Stomach smooth muscle (tissue), 2 donors: ENCODE measurements around the gene ERC1.

Experiments
- H3K27ac ChIP-seq: one replicate; pipeline ENCODE4 v1.7.0; 2013; ENCODE audit warnings: mild to moderate bottlenecking, low read length, inconsistent platforms
- H3K27me3 ChIP-seq, 2 donors: one replicate each; pipeline ENCODE4 v1.7.0; 2013; ENCODE audit warnings: low read length in 2 of 2; ENCODE audit not compliant: insufficient read depth in 2 of 2, control insufficient read depth in 1 of 2
- H3K36me3 ChIP-seq, 2 donors: one replicate each; pipeline ENCODE4 v1.7.0; 2013; ENCODE audit warnings: low read length in 2 of 2; ENCODE audit not compliant: control insufficient read depth in 2 of 2, insufficient read depth in 2 of 2
- H3K4me1 ChIP-seq: one replicate; pipeline ENCODE4 v1.7.0; 2013; ENCODE audit warnings: low read length; ENCODE audit not compliant: control insufficient read depth, insufficient read depth
- H3K4me3 ChIP-seq, 2 donors: one replicate each; pipeline ENCODE4 v1.7.0; 2013; ENCODE audit warnings: low read length in 2 of 2
- H3K9ac ChIP-seq, 2 donors: one replicate each; pipeline ENCODE4 v1.7.0; 2013; ENCODE audit warnings: low read length in 2 of 2, mild to moderate bottlenecking in 1 of 2
- H3K9me3 ChIP-seq, 2 donors: one replicate each; pipeline ENCODE4 v1.7.0; 2013; ENCODE audit warnings: low read length in 2 of 2; ENCODE audit not compliant: control insufficient read depth in 2 of 2
- donor health status: healthy.
- donor health status: Pancreatic carcinoma.

The ERC1 gene

GRCh38 chr12:1459339-1459738 is 468.3 kb downstream of the ERC1 start:
- Histone ChIP-seq H3K36me3 (no peaks in the 10 kb centered on the region), H3K4me1 (no peaks in the 10 kb centered on the region), H3K27me3 (no peaks in the 10 kb centered on the region)

GRCh38 chr12:1463073-1463905 is 472.3 kb downstream of the ERC1 start:
- Histone ChIP-seq H3K27ac (no peak overlapping the region), H3K36me3 (peaks cover 0 to 5% of the 10 kb centered on the region in 2 donors), H3K9ac (no peak overlapping the region)

More at GRCh38 chr12:1459339-1459738, 468.3 kb downstream of the ERC1 start:
- Histone ChIP-seq H3K27ac (no peak overlapping the region), H3K9ac (no peak overlapping the region), H3K4me3 (no peak overlapping the region), H3K9me3 (no peaks in the 10 kb centered on the region)

GRCh38 chr12:1464925-1465324 is 473.9 kb downstream of the ERC1 start:
- H3K4me3 ChIP-seq = no peak overlapping the region

More at GRCh38 chr12:1463073-1463905, 472.3 kb downstream of the ERC1 start:
- Histone ChIP-seq H3K27me3 (no peaks in the 10 kb centered on the region), H3K9me3 (no peaks in the 10 kb centered on the region), H3K4me3 (no peak overlapping the region), H3K4me1 (no peaks in the 10 kb centered on the region)

GRCh38 chr12:1465990-1466389 is 475.0 kb downstream of the ERC1 start:
- H3K9ac ChIP-seq = no peak overlapping the region
- no peaks in the 10 kb centered on the region for H3K9me3 ChIP-seq
- H3K27ac ChIP-seq = no peak overlapping the region
- no peak overlapping the region for H3K4me3 ChIP-seq
- H3K27me3 ChIP-seq = no peaks in the 10 kb centered on the region
- H3K36me3 ChIP-seq = peaks cover 0 to 5% of the 10 kb centered on the region in 2 donors
- H3K4me1 ChIP-seq = no peaks in the 10 kb centered on the region

More at GRCh38 chr12:1464925-1465324, 473.9 kb downstream of the ERC1 start:
- H3K9ac ChIP-seq = no peak overlapping the region
- H3K4me1 ChIP-seq = no peaks in the 10 kb centered on the region
- H3K9me3 ChIP-seq = no peaks in the 10 kb centered on the region
- peaks cover 0 to 5% of the 10 kb centered on the region in 2 donors for H3K36me3 ChIP-seq
- no peak overlapping the region for H3K27ac ChIP-seq
- H3K27me3 ChIP-seq = no peaks in the 10 kb centered on the region

- no peaks in the 10 kb centered on the region for H3K9me3 ChIP-seq
- H3K4me1 ChIP-seq = no peaks in the 10 kb centered on the region
- no peak overlapping the region for H3K9ac ChIP-seq
These were observed 475.6 kb downstream of the ERC1 start for GRCh38 chr12:1466481-1467154.

GRCh38 chr12:1467710-1468109 is 476.7 kb downstream of the ERC1 start:
- no peak overlapping the region for H3K27ac ChIP-seq
- no peaks in the 10 kb centered on the region for H3K9me3 ChIP-seq
- peaks cover 0 to 5% of the 10 kb centered on the region in 2 donors for H3K36me3 ChIP-seq
- H3K27me3 ChIP-seq = no peaks in the 10 kb centered on the region
- no peaks in the 10 kb centered on the region for H3K4me1 ChIP-seq
- H3K9ac ChIP-seq = no peak overlapping the region
- no peak overlapping the region for H3K4me3 ChIP-seq

More at GRCh38 chr12:1466481-1467154, 475.6 kb downstream of the ERC1 start:
- Histone ChIP-seq H3K27ac (no peak overlapping the region), H3K4me3 (no peak overlapping the region), H3K27me3 (no peaks in the 10 kb centered on the region), H3K36me3 (peaks cover 0 to 5% of the 10 kb centered on the region in 2 donors)

- peaks cover 0 to 5% of the 10 kb centered on the region in 2 donors for H3K36me3 ChIP-seq
- no peak overlapping the region for H3K27ac ChIP-seq
- no peaks in the 10 kb centered on the region for H3K27me3 ChIP-seq
- no peaks in the 10 kb centered on the region for H3K9me3 ChIP-seq
- H3K9ac ChIP-seq = no peak overlapping the region
- peaks cover 10% of the 10 kb centered on the region for H3K4me1 ChIP-seq
- no peak overlapping the region for H3K4me3 ChIP-seq
These were observed 478.0 kb downstream of the ERC1 start for GRCh38 chr12:1469070-1469469.

- peaks cover 0 to 5% of the 10 kb centered on the region in 2 donors for H3K36me3 ChIP-seq
- H3K4me3 ChIP-seq = no peak overlapping the region
- H3K4me1 ChIP-seq = peaks cover 20% of the 10 kb centered on the region
- no peak overlapping the region for H3K9ac ChIP-seq
- no peaks in the 10 kb centered on the region for H3K27me3 ChIP-seq
- no peak overlapping the region for H3K27ac ChIP-seq
- H3K9me3 ChIP-seq = no peaks in the 10 kb centered on the region
These were observed 479.0 kb downstream of the ERC1 start for GRCh38 chr12:1470051-1470450.

- no peak overlapping the region for H3K27ac ChIP-seq
- H3K9ac ChIP-seq = no peak overlapping the region
- H3K4me3 ChIP-seq = no peak overlapping the region
- peaks cover 20% of the 10 kb centered on the region for H3K4me1 ChIP-seq
- H3K27me3 ChIP-seq = no peaks in the 10 kb centered on the region
- H3K9me3 ChIP-seq = no peaks in the 10 kb centered on the region
- no peaks in the 10 kb centered on the region for H3K36me3 ChIP-seq
These were observed 480.2 kb downstream of the ERC1 start for GRCh38 chr12:1471224-1471623.

- H3K9me3 ChIP-seq = no peaks in the 10 kb centered on the region
- H3K4me3 ChIP-seq = no peak overlapping the region
- no peak overlapping the region for H3K27ac ChIP-seq
- H3K27me3 ChIP-seq = no peaks in the 10 kb centered on the region
- no peak overlapping the region for H3K9ac ChIP-seq
- peaks cover 20% of the 10 kb centered on the region for H3K4me1 ChIP-seq
- H3K36me3 ChIP-seq = no peaks in the 10 kb centered on the region
These were observed 482.4 kb downstream of the ERC1 start for GRCh38 chr12:1473418-1473817.
